ENCODE results near the gene MUL1. TPM values are rescaled to one million over a fixed set of nuclear protein-coding genes. Genes with fewer than 3 reads are reported as not detected.
A peak's percentile ranks its signal among the peaks of the same experiment; 100 is the strongest.

The MUL1 gene
- total RNA-seq, 1 donor from 2014 or later: 32.4 TPM

GRCh38 chr1:20485527-20486456, 22.2 kb downstream of the MUL1 start, which contains the start of gene CAMK2N1:
Gene CAMK2N1 (minus strand): TSS chr1:20486210. CDS start chr1:20485379, 831 bp downstream.
- TF ChIP-seq CTCF (IDR thresholded peaks at IDR 0.05; ENCODE audit: partially characterized antibody, unreplicated experiment): no peak
- H3K27ac Mint-ChIP-seq (ENCODE audit: unreplicated experiment): peak within 1 kb of the TSS; percentile 98
- no peaks in the 10 kb centered on the region for H3K36me3 Mint-ChIP-seq (ENCODE audit: unreplicated experiment)
- H3K4me3 Mint-ChIP-seq (ENCODE audit: unreplicated experiment): peak within 1 kb of the TSS; percentile 99
- H3K9me3 Mint-ChIP-seq (ENCODE audit: unreplicated experiment): peaks cover 34% of the 10 kb centered on the region
- H3K4me1 Mint-ChIP-seq (ENCODE audit: low read depth, unreplicated experiment): peaks cover 29% of the 10 kb centered on the region
- H3K27me3 Mint-ChIP-seq (ENCODE audit: unreplicated experiment): peaks cover 28% of the 10 kb centered on the region
- DNase-seq: peak; percentile 83

GRCh38 chr1:20484519-20485462, 23.2 kb downstream of the MUL1 start:
- H3K27me3 Mint-ChIP-seq (ENCODE audit: unreplicated experiment): peaks cover 26% of the 10 kb centered on the region
- peak; percentile 62 for DNase-seq
- no peaks in the 10 kb centered on the region for H3K36me3 Mint-ChIP-seq (ENCODE audit: unreplicated experiment)
- H3K9me3 Mint-ChIP-seq (ENCODE audit: unreplicated experiment): peaks cover 32% of the 10 kb centered on the region
- peak overlapping the region; percentile 99 for H3K4me3 Mint-ChIP-seq (ENCODE audit: unreplicated experiment)
- TF ChIP-seq CTCF (IDR thresholded peaks at IDR 0.05; ENCODE audit: partially characterized antibody, unreplicated experiment): no peak
- peaks cover 32% of the 10 kb centered on the region for H3K4me1 Mint-ChIP-seq (ENCODE audit: low read depth, unreplicated experiment)
- peak overlapping the region; percentile 92 for H3K27ac Mint-ChIP-seq (ENCODE audit: unreplicated experiment)

- TF ChIP-seq CTCF (IDR thresholded peaks at IDR 0.05; ENCODE audit: partially characterized antibody, unreplicated experiment): no peak
- peak; percentile 73 for DNase-seq
- Mint-ChIP-seq H3K27me3 (ENCODE audit: unreplicated experiment) (peaks cover 26% of the 10 kb centered on the region), H3K9me3 (ENCODE audit: unreplicated experiment) (peaks cover 32% of the 10 kb centered on the region), H3K36me3 (ENCODE audit: unreplicated experiment) (no peaks in the 10 kb centered on the region), H3K4me3 (ENCODE audit: unreplicated experiment) (peak overlapping the region; percentile 99), H3K27ac (ENCODE audit: unreplicated experiment) (peak overlapping the region; percentile 92), H3K4me1 (ENCODE audit: low read depth, unreplicated experiment) (peaks cover 35% of the 10 kb centered on the region)
Measured at GRCh38 chr1:20483833-20484518, 24.0 kb downstream of the MUL1 start.

- Mint-ChIP-seq H3K36me3 (ENCODE audit: unreplicated experiment) (no peaks in the 10 kb centered on the region), H3K9me3 (ENCODE audit: unreplicated experiment) (peaks cover 28% of the 10 kb centered on the region), H3K4me1 (ENCODE audit: low read depth, unreplicated experiment) (peaks cover 37% of the 10 kb centered on the region), H3K27ac (ENCODE audit: unreplicated experiment) (peak overlapping the region; percentile 87), H3K4me3 (ENCODE audit: unreplicated experiment) (peak overlapping the region; percentile 96), H3K27me3 (ENCODE audit: unreplicated experiment) (peaks cover 26% of the 10 kb centered on the region)
- TF ChIP-seq CTCF (IDR thresholded peaks at IDR 0.05; ENCODE audit: partially characterized antibody, unreplicated experiment): no peak
- no peak for DNase-seq
Measured at GRCh38 chr1:20483098-20483832, 24.7 kb downstream of the MUL1 start.

Measured in glutamatergic neuron (in vitro differentiated cells).